ENCODE data around the gene BLTP2.
A peak's percentile ranks its signal among the peaks of the same experiment; 100 is the strongest.

Gene BLTP2

GRCh38 chr17:28598799-28599310 is 46.1 kb downstream of the BLTP2 start, which contains the start of gene SPAG5:
TSS of gene SPAG5 (minus strand) at chr17:28599025. CDS start at chr17:28598946, 79 bp downstream.
- DNase-seq (ENCODE audit: low read depth in 3 of 3), result peak; percentile 90 to 93 (median 90)

GRCh38 chr17:28598389-28598788 is 46.6 kb downstream of the BLTP2 start:
- DNase-seq (ENCODE audit: low read depth in 3 of 3), result no peak

DNA sequence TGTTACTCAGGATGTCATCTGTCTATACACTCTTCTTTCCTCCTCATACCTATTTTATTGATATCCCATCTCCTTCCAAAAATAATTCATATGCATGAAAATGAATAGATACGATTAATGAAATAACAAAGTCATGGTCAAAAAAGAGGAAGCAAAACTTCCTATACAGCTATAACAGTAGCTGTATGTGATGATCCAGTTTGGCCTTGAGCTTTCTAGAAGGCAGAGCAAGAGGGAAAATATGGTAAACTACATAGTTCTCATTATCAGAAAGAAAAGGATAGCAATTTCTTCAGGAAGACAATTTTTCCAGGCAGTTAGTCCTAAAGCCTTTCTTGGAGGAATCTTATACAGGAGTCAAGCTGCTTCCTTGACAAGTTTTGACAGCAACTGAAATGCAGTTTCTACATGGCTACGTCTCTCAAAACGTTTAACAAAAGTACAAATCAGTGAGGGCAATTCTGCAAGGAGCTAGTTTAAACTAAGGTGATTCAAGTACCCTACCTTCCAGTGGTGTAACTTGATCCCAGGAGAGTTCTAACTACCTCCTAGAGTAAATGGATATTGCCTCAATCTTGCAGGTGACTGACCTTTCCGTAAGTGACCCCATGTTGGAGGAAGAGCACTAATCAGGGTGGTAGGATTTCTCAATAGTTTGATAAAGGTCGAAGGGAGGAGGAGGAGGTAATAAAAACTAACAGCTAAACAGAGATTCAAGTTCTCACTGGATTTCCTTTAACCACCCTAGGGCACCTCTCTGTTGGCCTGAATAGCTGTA is 47.2 kb downstream of the BLTP2 start:
- DNase-seq (ENCODE audit: low read depth in 3 of 3), result no peak
